OCI-LY7 (cell line): ENCODE measurements around the gene HMMR.
"Not testable (repeated sequence)": the region's sequence is repeated elsewhere in the genome, so short reads cannot be mapped to it uniquely, and the experiment has no call there.

Source experiments
- CTCF ChIP-seq: fragments of 200-600 bp; sonication (generic); conservative IDR thresholded peaks from 2 replicates; pipeline ENCODE4 v1.5.1; 2014; ENCODE audit warnings: mild to moderate bottlenecking, antibody characterized with exemption, low read length, moderate library complexity, mixed read lengths
- EZH2phosphoT487 ChIP-seq: fragments of 200-600 bp; sonication (generic); IDR thresholded peaks from 2 replicates; pipeline ENCODE4 v1.6.1; 2018; ENCODE audit warnings: low read depth, borderline replicate concordance, mild to moderate bottlenecking, mixed run types, antibody characterized with exemption, low read length, moderate library complexity, mixed read lengths

- not testable (repeated sequence) for TF ChIP-seq EZH2phosphoT487, CTCF
Measured at GRCh38 chr5:163415673-163416072, 44.8 kb upstream of the HMMR start.
